ENCODE measurements around the gene CEP78. TPM values are rescaled to one million over a fixed set of nuclear protein-coding genes. Genes with fewer than 3 reads are reported as not detected.

The CEP78 gene
- total RNA-seq, 4 donors from 2014 or later: 6.8 to 12.9 (median 9.4) TPM

- DNase-seq (ENCODE audit: extremely low spot score): no peak
- Histone ChIP-seq H3K4me3 (no peak overlapping the region), H3K27me3 (no peaks in the 10 kb centered on the region), H3K27ac (replicated peaks in 1 of 4) (no peak overlapping the region), H3K9me3 (no peaks in the 10 kb centered on the region), H3K4me1 (no peaks in the 10 kb centered on the region), H3K36me3 (peaks cover 0 to 66% (median 7%) of the 10 kb centered on the region in 4 donors)
- intact Hi-C loops (cut with DNase I): no loop called here
- TF ChIP-seq CTCF (IDR thresholded peaks at IDR 0.05) (no peak), POLR2AphosphoS5 (IDR thresholded peaks at IDR 0.05) (no peak), EP300 (IDR thresholded peaks at IDR 0.05) (no peak), POLR2A (IDR thresholded peaks at IDR 0.05; ENCODE audit: low read depth) (no peak)
- 86% methylated on average over 1 of the region's 1 CpG for WGBS
Measured at GRCh38 chr9:78245401-78245800, 9.5 kb downstream of the CEP78 start.

- intact Hi-C loops (cut with DNase I): no loop called here
- no peaks in the 10 kb centered on the region for H3K4me1 ChIP-seq
- no peak overlapping the region for H3K4me3 ChIP-seq
- DNase-seq (ENCODE audit: extremely low spot score): no peak
- peaks cover 0 to 61% (median 8%) of the 10 kb centered on the region in 4 donors for H3K36me3 ChIP-seq
- WGBS: 98% methylated on average over 1 of the region's 1 CpG
- H3K27ac ChIP-seq (replicated peaks in 1 of 4): no peak overlapping the region
- no peaks in the 10 kb centered on the region for H3K27me3 ChIP-seq
- TF ChIP-seq POLR2AphosphoS5 (IDR thresholded peaks at IDR 0.05) (no peak), EP300 (IDR thresholded peaks at IDR 0.05) (no peak), CTCF (IDR thresholded peaks at IDR 0.05) (no peak), POLR2A (IDR thresholded peaks at IDR 0.05; ENCODE audit: low read depth) (no peak)
- no peaks in the 10 kb centered on the region for H3K9me3 ChIP-seq
Measured at GRCh38 chr9:78248635-78249034, 12.8 kb downstream of the CEP78 start.

- Histone ChIP-seq H3K9me3 (no peaks in the 10 kb centered on the region), H3K27me3 (no peaks in the 10 kb centered on the region), H3K36me3 (peaks cover 0 to 58% (median 8%) of the 10 kb centered on the region in 4 donors), H3K4me3 (no peak overlapping the region), H3K4me1 (no peaks in the 10 kb centered on the region), H3K27ac (replicated peaks in 1 of 4) (no peak overlapping the region)
- DNase-seq (ENCODE audit: extremely low spot score): no peak
- intact Hi-C loops (cut with DNase I): no loop called here
- no peak for TF ChIP-seq POLR2AphosphoS5 (IDR thresholded peaks at IDR 0.05)
- no peak for TF ChIP-seq EP300 (IDR thresholded peaks at IDR 0.05)
- TF ChIP-seq CTCF (IDR thresholded peaks at IDR 0.05): no peak
- no peak for TF ChIP-seq POLR2A (IDR thresholded peaks at IDR 0.05; ENCODE audit: low read depth)
Measured at GRCh38 chr9:78249542-78249941, 13.7 kb downstream of the CEP78 start.

- no peaks in the 10 kb centered on the region for H3K27me3 ChIP-seq
- H3K36me3 ChIP-seq: peaks cover 0 to 56% (median 15%) of the 10 kb centered on the region in 4 donors
- no peak for TF ChIP-seq CTCF (IDR thresholded peaks at IDR 0.05)
- TF ChIP-seq POLR2AphosphoS5 (IDR thresholded peaks at IDR 0.05): no peak
- TF ChIP-seq POLR2A (IDR thresholded peaks at IDR 0.05; ENCODE audit: low read depth): no peak
- TF ChIP-seq EP300 (IDR thresholded peaks at IDR 0.05): no peak
- DNase-seq (ENCODE audit: extremely low spot score): no peak
- H3K27ac ChIP-seq (replicated peaks in 1 of 4): no peak overlapping the region
- no peaks in the 10 kb centered on the region for H3K4me1 ChIP-seq
- no peaks in the 10 kb centered on the region for H3K9me3 ChIP-seq
- H3K4me3 ChIP-seq: no peak overlapping the region
- WGBS: 92% methylated on average over 1 of the region's 1 CpG
- intact Hi-C loops (cut with DNase I): no loop called here
Measured at GRCh38 chr9:78252616-78253015, 16.7 kb downstream of the CEP78 start.

GRCh38 chr9:78253285-78253684, 17.4 kb downstream of the CEP78 start:
- TF ChIP-seq CTCF (IDR thresholded peaks at IDR 0.05) (no peak), POLR2AphosphoS5 (IDR thresholded peaks at IDR 0.05) (no peak), POLR2A (IDR thresholded peaks at IDR 0.05; ENCODE audit: low read depth) (no peak), EP300 (IDR thresholded peaks at IDR 0.05) (no peak)
- intact Hi-C loops (cut with DNase I): no loop called here
- H3K4me1 ChIP-seq: no peaks in the 10 kb centered on the region
- no peak for DNase-seq (ENCODE audit: extremely low spot score)
- peaks cover 0 to 56% (median 15%) of the 10 kb centered on the region in 4 donors for H3K36me3 ChIP-seq
- H3K4me3 ChIP-seq: no peak overlapping the region
- no peak overlapping the region for H3K27ac ChIP-seq (replicated peaks in 1 of 4)
- WGBS: 85% methylated on average over 4 of the region's 4 CpGs
- H3K27me3 ChIP-seq: no peaks in the 10 kb centered on the region
- no peaks in the 10 kb centered on the region for H3K9me3 ChIP-seq

All from esophagus muscularis mucosa (tissue), 4 donors.